ENCODE data around the gene CXorf38. TPM values are rescaled to one million over a fixed set of nuclear protein-coding genes. Genes with fewer than 3 reads are reported as not detected.

The CXorf38 gene
- total RNA-seq, 5 donors from 2014 or later (not counting 1 experiment from before 2014, with no cell fraction given), result 15.2 to 31.0 (median 25.9) TPM

GRCh38 chrX:40580537-40581335, 66.6 kb downstream of the CXorf38 start, which contains the start of gene ATP6AP2:
Gene ATP6AP2 (plus strand): TSS chrX:40580970. CDS start chrX:40581066, 96 bp downstream.
- Histone ChIP-seq H3K36me3 (ENCODE audit: control insufficient read depth in 2 of 2, extremely low read depth in 1 of 2, insufficient read depth in 1 of 2, low read length in 1 of 2) (no peaks in the 10 kb centered on the region), H3K9me3 (no peaks in the 10 kb centered on the region), H3K4me1 (ENCODE audit: control insufficient read depth in 1 of 2, extremely low read depth in 1 of 2, insufficient read depth in 2 of 2, low read length in 2 of 2) (peaks cover 2 to 9% of the 10 kb centered on the region in 2 experiments), H3K4me3 (ENCODE audit: control insufficient read depth in 1 of 2, extremely low read depth in 1 of 2, low read length in 1 of 2) (peak within 1 kb of the TSS; percentile 67 to 82), H3K27me3 (replicated peaks in 1 of 2; ENCODE audit: control insufficient read depth in 2 of 2, extremely low read depth in 1 of 2, insufficient read depth in 2 of 2, low read length in 1 of 2) (no peaks in the 10 kb centered on the region), H3K27ac (ENCODE audit: low read length) (peak within 1 kb of the TSS; percentile 76)
- no peaks in the 10 kb centered on the region for H3K9me3 Mint-ChIP-seq
- H3K27me3 Mint-ChIP-seq, result peaks cover 0 to 30% of the 10 kb centered on the region in 2 donors
- H3K4me3 Mint-ChIP-seq, result peak within 1 kb of the TSS; percentile 88 to 94 (median 93)
- H3K27ac Mint-ChIP-seq, result peak within 1 kb of the TSS; percentile 88 to 93
- H3K36me3 Mint-ChIP-seq, result no peaks in the 10 kb centered on the region
- POLR2A ChIA-PET, result interaction anchor here in 1 of 2 donors (0.6 to 0.7 kb wide), 2 partner anchors 37 to 534 kb away, joined by 3 to 4 read pairs; no protein-coding TSS in a partner anchor
- CTCF ChIA-PET, result interaction anchor here (0.6 to 1.4 kb wide), 4 partner anchors 10 to 753 kb away, joined by 4 to 6 read pairs (median 5); no protein-coding TSS in a partner anchor
- 0% methylated on average over 43 of the region's 89 CpGs for WGBS (ENCODE audit: insufficient coverage)
- ATAC-seq (replicated peaks in 1 of 4) (peak; percentile 95 to 97 (median 96)), DNase-seq (peak; percentile 71 to 93 (median 84))
- peaks cover 20 to 35% (median 28%) of the 10 kb centered on the region in 3 donors for H3K4me1 Mint-ChIP-seq

GRCh38 chrX:40579900-40580536, 67.3 kb downstream of the CXorf38 start:
- Mint-ChIP-seq H3K4me1 (peaks cover 20 to 31% (median 23%) of the 10 kb centered on the region in 3 donors), H3K27me3 (peaks cover 0 to 26% of the 10 kb centered on the region in 2 donors), H3K4me3 (peak overlapping the region; percentile 88 to 94 (median 93)), H3K27ac (peak overlapping the region; percentile 88 to 93), H3K9me3 (no peaks in the 10 kb centered on the region), H3K36me3 (no peaks in the 10 kb centered on the region)
- ChIA-PET POLR2A (interaction anchor here in 1 of 2 donors (0.5 kb wide), 1 partner anchor 644 kb away, joined by 4 read pairs; no protein-coding TSS in a partner anchor), CTCF (interaction anchor here (0.9 to 1.4 kb wide), 3 partner anchors 9 to 40 kb away, joined by 4 to 5 read pairs (median 5); no protein-coding TSS in a partner anchor)
- no peak for DNase-seq
- H3K27me3 ChIP-seq (replicated peaks in 1 of 2; ENCODE audit: control insufficient read depth in 2 of 2, extremely low read depth in 1 of 2, insufficient read depth in 2 of 2, low read length in 1 of 2), result no peaks in the 10 kb centered on the region
- H3K27ac ChIP-seq (ENCODE audit: low read length), result peak overlapping the region; percentile 76
- H3K9me3 ChIP-seq, result no peaks in the 10 kb centered on the region
- 0% methylated on average over 4 of the region's 12 CpGs for WGBS (ENCODE audit: insufficient coverage)
- peak in 3 of 4 experiments; percentile 40 to 47 (median 41) for ATAC-seq (replicated peaks in 1 of 4)
- H3K36me3 ChIP-seq (ENCODE audit: control insufficient read depth in 2 of 2, extremely low read depth in 1 of 2, insufficient read depth in 1 of 2, low read length in 1 of 2), result no peaks in the 10 kb centered on the region
- H3K4me3 ChIP-seq (ENCODE audit: control insufficient read depth in 1 of 2, extremely low read depth in 1 of 2, low read length in 1 of 2), result peak overlapping the region; percentile 67 to 82
- peaks cover 2 to 9% of the 10 kb centered on the region in 2 experiments for H3K4me1 ChIP-seq (ENCODE audit: control insufficient read depth in 1 of 2, extremely low read depth in 1 of 2, insufficient read depth in 2 of 2, low read length in 2 of 2)

GRCh38 chrX:40579141-40579540, 68.2 kb downstream of the CXorf38 start:
- peaks cover 2 to 9% of the 10 kb centered on the region in 2 experiments for H3K4me1 ChIP-seq (ENCODE audit: control insufficient read depth in 1 of 2, extremely low read depth in 1 of 2, insufficient read depth in 2 of 2, low read length in 2 of 2)
- WGBS (ENCODE audit: insufficient coverage), result no CpG with 5 or more reads among the region's 3 CpGs
- no peaks in the 10 kb centered on the region for H3K9me3 Mint-ChIP-seq
- DNase-seq (no peak), ATAC-seq (replicated peaks in 1 of 4) (no peak)
- H3K27ac ChIP-seq (ENCODE audit: low read length), result no peak overlapping the region
- no peaks in the 10 kb centered on the region for H3K36me3 ChIP-seq (ENCODE audit: control insufficient read depth in 2 of 2, extremely low read depth in 1 of 2, insufficient read depth in 1 of 2, low read length in 1 of 2)
- no peak overlapping the region for H3K4me3 Mint-ChIP-seq
- no peak overlapping the region for H3K27ac Mint-ChIP-seq
- no peaks in the 10 kb centered on the region for H3K27me3 ChIP-seq (replicated peaks in 1 of 2; ENCODE audit: control insufficient read depth in 2 of 2, extremely low read depth in 1 of 2, insufficient read depth in 2 of 2, low read length in 1 of 2)
- peaks cover 0 to 30% of the 10 kb centered on the region in 2 donors for H3K27me3 Mint-ChIP-seq
- H3K4me1 Mint-ChIP-seq, result peaks cover 20 to 31% (median 23%) of the 10 kb centered on the region in 3 donors
- no peak overlapping the region for H3K4me3 ChIP-seq (ENCODE audit: control insufficient read depth in 1 of 2, extremely low read depth in 1 of 2, low read length in 1 of 2)
- ChIA-PET CTCF (no interaction called here), POLR2A (no interaction called here)
- no peaks in the 10 kb centered on the region for H3K9me3 ChIP-seq
- no peaks in the 10 kb centered on the region for H3K36me3 Mint-ChIP-seq

GRCh38 chrX:40578039-40578695, 69.2 kb downstream of the CXorf38 start:
- Mint-ChIP-seq H3K4me3 (no peak overlapping the region), H3K27me3 (peaks cover 0 to 24% of the 10 kb centered on the region in 2 donors), H3K4me1 (peaks cover 13 to 24% (median 16%) of the 10 kb centered on the region in 3 donors), H3K9me3 (no peaks in the 10 kb centered on the region), H3K36me3 (no peaks in the 10 kb centered on the region), H3K27ac (no peak overlapping the region)
- Histone ChIP-seq H3K27ac (ENCODE audit: low read length) (no peak overlapping the region), H3K4me3 (ENCODE audit: control insufficient read depth in 1 of 2, extremely low read depth in 1 of 2, low read length in 1 of 2) (no peak overlapping the region), H3K9me3 (no peaks in the 10 kb centered on the region), H3K4me1 (ENCODE audit: control insufficient read depth in 1 of 2, extremely low read depth in 1 of 2, insufficient read depth in 2 of 2, low read length in 2 of 2) (peaks cover 2 to 9% of the 10 kb centered on the region in 2 experiments), H3K36me3 (ENCODE audit: control insufficient read depth in 2 of 2, extremely low read depth in 1 of 2, insufficient read depth in 1 of 2, low read length in 1 of 2) (no peaks in the 10 kb centered on the region), H3K27me3 (replicated peaks in 1 of 2; ENCODE audit: control insufficient read depth in 2 of 2, extremely low read depth in 1 of 2, insufficient read depth in 2 of 2, low read length in 1 of 2) (no peaks in the 10 kb centered on the region)
- no CpG with 5 or more reads among the region's 7 CpGs for WGBS (ENCODE audit: insufficient coverage)
- CTCF ChIA-PET, result no interaction called here
- ATAC-seq (replicated peaks in 1 of 4), result no peak
- POLR2A ChIA-PET, result no interaction called here
- DNase-seq, result no peak

Other genes starting within 250 kb of the CXorf38 start
- gene ATP6AP2, start 66.6 kb downstream of the CXorf38 start, total RNA-seq, result 10 to 100 TPM; 62.3 to 92.0 (median 74.1) TPM
- gene MPC1L, start 24.1 kb downstream of the CXorf38 start, total RNA-seq, result not detected
- gene MED14, start 88.0 kb upstream of the CXorf38 start, total RNA-seq, result 10 to 100 TPM; 30.7 to 56.0 (median 43.2) TPM